Right lobe of liver (tissue), 4 donors: ENCODE measurements around the gene PCDHGA6.

ENCODE experiments used
- CTCF ChIP-seq, 4 donors: fragments of 200-600 bp in 3 of 4; fragments of 450-650 bp in 1 of 4; IDR thresholded peaks; one replicate each; pipeline versions ENCODE4 v1.5.1 to v1.8.0; 2016 to 2022; ENCODE audit warnings: antibody characterized with exemption in 4 of 4, mild to moderate bottlenecking in 2 of 4
- POLR2A ChIP-seq: fragments of 450-650 bp; IDR thresholded peaks from one replicate; pipeline ENCODE4 v1.6.1; 2017; ENCODE audit warnings: antibody characterized with exemption, mild to moderate bottlenecking
- donor health status: DM: no; HTN: no; CAD: no.
- donor health status: DM: no; HTN: no; CAD: no.
- donor health status: DM: no; HTN: yes; CAD: no.

- TF ChIP-seq CTCF (IDR thresholded peaks at IDR 0.05) (no peak), POLR2A (no peak)
Measured at GRCh38 chr5:141360685-141361084, 13.0 kb upstream of the PCDHGA6 start.
